Measurements from ENCODE around the gene SMIM10L2A.

- no peak for TF ChIP-seq CTCF (IDR thresholded peaks at IDR 0.05)
- TF ChIP-seq POLR2A (IDR thresholded peaks at IDR 0.05), result no peak
These were observed 913 bp upstream of the SMIM10L2A start for GRCh38 chrX:135420831-135421230.

Measured in ovary (tissue), 3 donors.